Endodermal cell (in vitro differentiated cells): ENCODE data around the gene TARBP1. TPM values are rescaled to one million over a fixed set of nuclear protein-coding genes. Genes with fewer than 3 reads are reported as not detected.

ENCODE experiments used
- DNase-seq: peaks from one replicate; pipeline ENCODE4 v3.0.0-alpha.2; 2017
- H3K27ac ChIP-seq: 2 replicates; pipeline ENCODE4 v1.5.1; 2013; ENCODE audit warnings: mild to moderate bottlenecking, low read depth, low read length, moderate library complexity
- H3K27me3 ChIP-seq: 2 replicates; pipeline ENCODE4 v1.6.1; 2013; ENCODE audit warnings: mild to moderate bottlenecking, low read length, moderate library complexity; ENCODE audit not compliant: insufficient read depth, control insufficient read depth, poor library complexity, severe bottlenecking
- H3K36me3 ChIP-seq: 2 replicates; pipeline ENCODE4 v1.7.0; 2013; ENCODE audit warnings: mild to moderate bottlenecking, low read length, moderate library complexity; ENCODE audit not compliant: control insufficient read depth, insufficient read depth
- H3K4me1 ChIP-seq: one replicate; pipeline ENCODE4 v1.7.0; 2013; ENCODE audit warnings: low read length; ENCODE audit not compliant: control insufficient read depth, insufficient read depth
- H3K4me3 ChIP-seq: 2 replicates; pipeline ENCODE4 v1.5.1; 2013; ENCODE audit warnings: mild to moderate bottlenecking, low read length, moderate library complexity
- H3K9ac ChIP-seq: 2 replicates; pipeline ENCODE4 v1.6.1; 2013; ENCODE audit warnings: mild to moderate bottlenecking, low read length, moderate library complexity; ENCODE audit not compliant: poor library complexity, severe bottlenecking; ENCODE audit errors: extremely low read depth
- H3K9me3 ChIP-seq: 2 replicates; pipeline ENCODE4 v1.6.1; 2013; ENCODE audit warnings: mild to moderate bottlenecking, low read length, moderate library complexity; ENCODE audit not compliant: control insufficient read depth
- H3K27ac Mint-ChIP-seq: 2 replicates; pipeline ENCODE4 v1.8.0; 2020; ENCODE audit warnings: mixed read lengths
- H3K27me3 Mint-ChIP-seq: 2 replicates; pipeline ENCODE4 v1.8.0; 2021; ENCODE audit warnings: mild to moderate bottlenecking, mixed read lengths; ENCODE audit not compliant: insufficient read depth
- H3K36me3 Mint-ChIP-seq: 2 replicates; pipeline ENCODE4 v1.8.0; 2020; ENCODE audit warnings: low read depth, mixed read lengths
- H3K4me1 Mint-ChIP-seq: 2 replicates; pipeline ENCODE4 v1.8.0; 2020; ENCODE audit warnings: mixed read lengths
- H3K4me3 Mint-ChIP-seq: 2 replicates; pipeline ENCODE4 v1.8.0; 2020; ENCODE audit warnings: mild to moderate bottlenecking, moderate library complexity, mixed read lengths
- H3K9me3 Mint-ChIP-seq: 2 replicates; pipeline ENCODE4 v1.8.0; 2020; ENCODE audit warnings: mild to moderate bottlenecking, mixed read lengths
- CTCF ChIP-seq: fragments of 200-600 bp; sonication (generic); conservative IDR thresholded peaks from 2 replicates; pipeline ENCODE4 v1.5.0; 2021; ENCODE audit warnings: antibody characterized with exemption, mild to moderate bottlenecking
- WGBS, 2 experiments: methylation state at CpG; one replicate each; pipeline versions ENCODE4 v1.1.5 to v1.1.7; 2013; ENCODE audit warnings: missing lambda C conversion rate in 2 of 2, mixed read lengths in 1 of 2; ENCODE audit not compliant: insufficient coverage in 1 of 2, insufficient read length in 1 of 2; 5-methylcytosine and 5-hydroxymethylcytosine counted together
- total RNA-seq, 2 donors: library from RNA; stranded (reverse); fragmentation: NEBNext Ultra II Directional in 1 of 2; extraction: Animal tissue kit (Norgen Biotek cat#: 25700) in 1 of 2; gene quantifications; 2 replicates in 1 of 2; 3 replicates in 1 of 2; pipeline ENCODE4 v1.2.1, GENCODE V29; 2021

Gene TARBP1
- total RNA-seq, 2 donors from 2014 or later, result 45.3 to 62.4 TPM

- H3K9me3 Mint-ChIP-seq, result no peaks in the 10 kb centered on the region
- no peak overlapping the region for H3K4me3 Mint-ChIP-seq
- H3K27ac Mint-ChIP-seq, result no peak overlapping the region
- TF ChIP-seq CTCF, result no peak
- Histone ChIP-seq H3K4me3 (no peak overlapping the region), H3K27me3 (no peaks in the 10 kb centered on the region), H3K9me3 (no peaks in the 10 kb centered on the region), H3K36me3 (peaks cover 15% of the 10 kb centered on the region), H3K9ac (no peak overlapping the region), H3K4me1 (no peaks in the 10 kb centered on the region), H3K27ac (no peak overlapping the region)
- H3K36me3 Mint-ChIP-seq, result peaks cover 23% of the 10 kb centered on the region
- H3K4me1 Mint-ChIP-seq, result no peaks in the 10 kb centered on the region
- H3K27me3 Mint-ChIP-seq, result no peaks in the 10 kb centered on the region
- no peak for DNase-seq
- WGBS, 2 experiments, result 95% methylated on average over 4 of the region's 4 CpGs; no CpG with 5 or more reads in 1 of the 2 experiments
Measured at GRCh38 chr1:234406871-234407270, 72.1 kb downstream of the TARBP1 start.

GRCh38 chr1:234405676-234406075 is 73.3 kb downstream of the TARBP1 start:
- H3K9me3 ChIP-seq, result no peaks in the 10 kb centered on the region
- Mint-ChIP-seq H3K27me3 (no peaks in the 10 kb centered on the region), H3K9me3 (no peaks in the 10 kb centered on the region), H3K4me1 (no peaks in the 10 kb centered on the region), H3K4me3 (no peak overlapping the region), H3K27ac (no peak overlapping the region), H3K36me3 (peaks cover 21% of the 10 kb centered on the region)
- no peak overlapping the region for H3K27ac ChIP-seq
- H3K9ac ChIP-seq, result no peak overlapping the region
- DNase-seq, result no peak
- no peak overlapping the region for H3K4me3 ChIP-seq
- H3K4me1 ChIP-seq, result no peaks in the 10 kb centered on the region
- WGBS, 2 experiments, result 92 to 95% methylated on average over 4 to 6 of the region's 6 CpGs
- no peaks in the 10 kb centered on the region for H3K27me3 ChIP-seq
- peaks cover 18% of the 10 kb centered on the region for H3K36me3 ChIP-seq
- no peak for TF ChIP-seq CTCF

GRCh38 chr1:234402939-234403338 is 76.0 kb downstream of the TARBP1 start:
- H3K4me3 ChIP-seq, result no peak overlapping the region
- peaks cover 15% of the 10 kb centered on the region for H3K36me3 ChIP-seq
- no peak for TF ChIP-seq CTCF
- no peak overlapping the region for H3K4me3 Mint-ChIP-seq
- no peaks in the 10 kb centered on the region for H3K27me3 ChIP-seq
- H3K27ac ChIP-seq, result no peak overlapping the region
- H3K4me1 ChIP-seq, result no peaks in the 10 kb centered on the region
- peaks cover 21% of the 10 kb centered on the region for H3K36me3 Mint-ChIP-seq
- no peak overlapping the region for H3K9ac ChIP-seq
- no peak overlapping the region for H3K27ac Mint-ChIP-seq
- no peaks in the 10 kb centered on the region for H3K9me3 ChIP-seq
- no peaks in the 10 kb centered on the region for H3K9me3 Mint-ChIP-seq
- no peaks in the 10 kb centered on the region for H3K4me1 Mint-ChIP-seq
- 86 to 94% methylated on average over 3 of the region's 3 CpGs for WGBS, 2 experiments
- no peak for DNase-seq
- no peaks in the 10 kb centered on the region for H3K27me3 Mint-ChIP-seq
